Type B pancreatic cell (in vitro differentiated cells): ENCODE results near the gene SH2D5. TPM values are rescaled to one million over a fixed set of nuclear protein-coding genes. Genes with fewer than 3 reads are reported as not detected.

Source experiments
- DNase-seq: peaks from one replicate; pipeline ENCODE4 v3.0.0; 2021; ENCODE audit warnings: mixed read lengths; ENCODE audit not compliant: unreplicated experiment; ENCODE audit errors: extremely low spot score
- H3K27ac Mint-ChIP-seq: 2 replicates; pipeline ENCODE4 v1.8.0; 2021; ENCODE audit warnings: mild to moderate bottlenecking, mixed read lengths
- H3K27me3 Mint-ChIP-seq: 2 replicates; pipeline ENCODE4 v1.8.0; 2021; ENCODE audit warnings: mixed read lengths
- H3K36me3 Mint-ChIP-seq: 2 replicates; pipeline ENCODE4 v1.8.0; 2021; ENCODE audit warnings: mixed read lengths
- H3K4me1 Mint-ChIP-seq: one replicate; pipeline ENCODE4 v1.8.0; 2021; ENCODE audit warnings: mixed read lengths; ENCODE audit not compliant: unreplicated experiment
- H3K4me3 Mint-ChIP-seq: 2 replicates; pipeline ENCODE4 v1.8.0; 2021; ENCODE audit warnings: mild to moderate bottlenecking, mixed read lengths
- H3K9me3 Mint-ChIP-seq: 2 replicates; pipeline ENCODE4 v1.8.0; 2021; ENCODE audit warnings: mixed read lengths
- CTCF ChIP-seq: fragments of 200-600 bp; sonication (generic); conservative IDR thresholded peaks from 2 replicates; pipeline ENCODE4 v1.5.0; 2021; ENCODE audit warnings: antibody characterized with exemption, mild to moderate bottlenecking
- total RNA-seq: library from RNA; stranded (reverse); gene quantifications from 2 replicates; pipeline ENCODE4 v1.2.1, GENCODE V29; 2021; ENCODE audit warnings: low replicate concordance

Gene SH2D5
- total RNA-seq, 1 donor from 2014 or later: 1.4 TPM

- H3K9me3 Mint-ChIP-seq: no peaks in the 10 kb centered on the region
Observed at GRCh38 chr1:20726932-20727745, 5.4 kb downstream of the SH2D5 start.

DNA sequence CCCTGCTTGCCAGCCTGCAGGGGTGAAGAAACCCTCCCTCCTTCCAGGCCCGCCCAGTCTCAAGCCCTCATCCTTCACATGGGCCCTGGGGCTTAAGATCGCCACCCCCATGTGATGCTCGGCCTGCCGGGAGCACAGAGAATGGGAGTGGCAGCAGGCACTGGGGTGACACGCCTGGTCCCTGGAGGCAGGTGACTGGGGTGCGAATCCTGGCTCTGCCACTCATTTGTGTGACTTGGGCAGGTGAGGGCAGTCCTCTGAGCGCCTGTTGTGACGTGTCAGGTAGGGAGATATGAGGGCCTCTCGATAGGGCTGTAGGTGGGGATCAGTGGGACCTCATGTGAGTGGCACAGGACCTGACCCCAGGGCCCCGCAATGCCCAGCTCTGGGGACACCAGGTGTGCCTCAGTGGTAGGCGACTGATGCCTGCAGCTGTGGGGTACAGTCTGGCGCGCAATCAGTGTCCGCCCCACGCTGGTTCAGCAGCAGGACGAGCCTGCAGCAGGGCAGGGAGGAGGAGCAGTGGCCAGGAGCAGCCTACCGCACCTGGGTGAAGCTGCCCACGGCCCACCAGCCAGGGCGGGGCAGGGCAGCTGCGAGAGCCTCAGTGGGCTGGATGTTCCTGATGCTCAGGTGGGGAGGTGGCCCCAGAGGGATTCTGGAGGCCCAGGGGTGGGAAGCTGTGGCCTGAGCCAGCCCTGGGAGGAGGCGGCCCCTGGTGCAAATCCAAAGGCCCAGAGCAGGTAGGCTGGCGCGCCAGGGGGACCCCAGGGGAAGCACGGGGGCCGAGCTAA lies 6.2 kb downstream of the SH2D5 start:
- no peaks in the 10 kb centered on the region for H3K9me3 Mint-ChIP-seq
- TF ChIP-seq CTCF: no peak
- H3K27ac Mint-ChIP-seq: no peak overlapping the region
- peaks cover 31% of the 10 kb centered on the region for H3K27me3 Mint-ChIP-seq
- peaks cover 8% of the 10 kb centered on the region for H3K4me1 Mint-ChIP-seq
- DNase-seq: peak; percentile 65
- H3K4me3 Mint-ChIP-seq: no peak overlapping the region
- no peaks in the 10 kb centered on the region for H3K36me3 Mint-ChIP-seq

More at GRCh38 chr1:20726932-20727745, 5.4 kb downstream of the SH2D5 start:
- no peak overlapping the region for H3K27ac Mint-ChIP-seq
- no peak overlapping the region for H3K4me3 Mint-ChIP-seq
- DNase-seq: peak; percentile 66
- no peak for TF ChIP-seq CTCF
- H3K36me3 Mint-ChIP-seq: no peaks in the 10 kb centered on the region
- peaks cover 33% of the 10 kb centered on the region for H3K27me3 Mint-ChIP-seq
- peaks cover 8% of the 10 kb centered on the region for H3K4me1 Mint-ChIP-seq

- Mint-ChIP-seq H3K9me3 (no peaks in the 10 kb centered on the region), H3K27ac (peak overlapping the region; percentile 8), H3K4me3 (no peak overlapping the region), H3K27me3 (peaks cover 27% of the 10 kb centered on the region), H3K4me1 (peaks cover 8% of the 10 kb centered on the region), H3K36me3 (no peaks in the 10 kb centered on the region)
- DNase-seq: peak; percentile 67
- no peak for TF ChIP-seq CTCF
Observed at GRCh38 chr1:20725189-20726117, 7.0 kb downstream of the SH2D5 start.

DNA sequence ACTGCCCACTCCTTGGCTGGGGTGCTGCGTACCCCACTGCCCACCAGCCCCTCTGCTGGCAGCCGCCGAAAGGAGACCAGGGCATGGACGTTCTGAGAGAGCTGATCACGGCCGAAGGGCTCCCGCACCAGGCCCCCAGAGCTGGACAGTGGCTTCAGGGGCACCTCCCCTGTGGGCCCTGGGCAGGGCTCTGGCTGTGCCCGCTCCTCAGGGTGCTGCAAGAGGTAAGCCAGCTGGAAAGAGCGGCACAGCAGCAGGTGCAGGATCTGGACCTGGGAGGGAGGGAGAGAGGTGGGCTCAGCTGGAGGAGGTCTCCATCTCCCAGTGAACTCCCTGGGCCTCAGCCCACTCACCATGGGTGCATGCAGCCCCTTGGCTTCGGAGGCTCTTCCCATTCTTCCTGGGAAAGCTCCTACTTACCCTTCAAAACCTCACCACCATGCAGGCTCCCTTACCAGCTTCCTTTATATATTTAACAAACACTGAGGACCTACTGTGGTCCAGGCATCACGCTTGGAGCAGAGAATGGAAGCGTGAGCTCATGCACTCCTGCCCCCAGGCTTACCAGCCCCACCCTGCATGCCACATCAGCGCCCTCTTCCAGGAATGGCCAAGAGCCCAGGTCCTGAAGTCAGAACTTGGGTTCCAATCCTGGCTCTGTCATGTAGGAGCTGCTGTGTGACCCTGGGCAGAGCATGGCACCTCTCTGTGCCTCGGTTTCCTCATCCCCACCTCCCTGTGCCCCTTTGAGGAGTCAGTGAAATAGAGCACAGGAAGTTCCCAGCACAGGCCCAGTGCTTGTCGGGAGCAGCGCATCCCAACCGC lies 7.9 kb downstream of the SH2D5 start:
- TF ChIP-seq CTCF: no peak
- no peak overlapping the region for H3K4me3 Mint-ChIP-seq
- H3K9me3 Mint-ChIP-seq: no peaks in the 10 kb centered on the region
- peak overlapping the region; percentile 8 for H3K27ac Mint-ChIP-seq
- peak; percentile 50 for DNase-seq
- H3K36me3 Mint-ChIP-seq: no peaks in the 10 kb centered on the region
- H3K27me3 Mint-ChIP-seq: peaks cover 25% of the 10 kb centered on the region
- peaks cover 8% of the 10 kb centered on the region for H3K4me1 Mint-ChIP-seq
